ENCODE measurements around the gene UNC5C.
A peak's percentile ranks its signal among the peaks of the same experiment; 100 is the strongest.

The UNC5C gene

DNA sequence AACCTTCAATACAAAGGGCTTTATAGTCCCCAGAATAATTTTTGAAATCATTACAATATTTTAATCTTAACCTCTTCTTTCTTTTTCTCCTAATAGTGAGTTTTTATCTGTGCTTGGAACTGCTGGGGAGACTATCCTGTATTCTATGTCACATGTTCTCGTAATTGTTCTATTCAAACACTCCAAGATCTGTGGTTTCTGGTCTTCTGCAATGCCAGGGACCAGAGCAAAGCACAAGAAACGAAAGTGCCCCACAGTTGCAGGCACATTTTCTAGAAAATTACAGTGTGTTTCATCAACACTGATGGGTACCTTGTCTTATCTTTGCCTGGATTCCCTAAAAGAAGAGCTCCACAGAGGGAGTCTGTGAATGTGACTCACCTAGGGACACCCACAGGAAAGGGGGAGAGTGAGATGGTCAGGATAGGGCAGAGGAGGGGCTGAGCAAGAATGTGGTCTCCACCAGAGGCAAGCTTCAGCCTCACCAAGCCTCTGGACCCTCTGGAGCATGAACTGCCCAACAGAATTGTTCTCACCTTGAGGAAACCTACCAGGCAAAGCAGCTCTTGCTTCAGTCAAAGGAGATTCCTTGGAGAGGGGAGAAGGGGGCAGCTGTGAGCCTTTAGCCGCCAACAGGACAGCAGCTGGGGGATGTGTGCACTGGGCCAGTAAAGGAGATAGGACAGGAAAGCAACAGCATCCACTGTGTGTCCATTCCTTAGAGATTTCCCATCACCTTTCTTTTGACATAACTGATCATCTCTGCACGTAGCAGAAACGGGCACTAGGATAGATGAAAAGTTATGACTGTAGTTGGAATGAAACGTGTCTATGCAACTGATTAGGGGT lies 25.9 kb downstream of the UNC5C start:
- no peak for DNase-seq (ENCODE audit: low spot score)

DNA sequence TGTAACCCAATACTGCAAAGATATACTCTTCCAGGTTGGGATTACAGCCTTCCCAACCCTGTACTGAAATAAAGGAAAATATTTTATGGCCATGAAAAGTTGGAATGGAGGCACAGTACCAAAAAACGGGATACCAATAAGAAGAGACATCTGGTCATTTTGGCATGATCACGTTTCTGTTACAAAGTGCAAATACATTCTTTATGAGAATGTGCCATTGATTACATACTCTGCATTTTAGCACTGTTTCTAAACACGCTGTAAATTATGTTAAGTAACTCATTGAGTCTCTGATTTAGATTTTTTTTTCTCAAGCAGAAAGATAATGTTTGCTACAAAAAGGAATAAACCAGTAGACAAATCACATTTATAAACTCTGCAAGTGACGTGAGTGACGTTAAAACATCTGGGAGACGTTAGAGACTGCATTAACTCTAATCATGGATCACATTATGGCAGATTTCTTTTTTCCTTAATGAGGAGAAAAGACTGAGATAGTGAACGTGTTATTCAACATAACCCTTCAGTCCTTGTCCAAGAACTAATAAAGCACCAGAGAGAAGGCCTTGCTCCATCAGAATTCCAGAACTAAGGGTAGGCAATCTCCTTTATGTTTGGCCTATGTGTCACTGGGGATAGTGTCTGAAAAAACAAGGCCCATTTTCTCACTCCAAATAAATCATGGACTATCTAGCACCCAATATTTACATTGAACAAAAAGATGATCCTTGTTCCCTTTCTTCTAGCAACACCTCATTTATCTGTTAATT lies 31.0 kb downstream of the UNC5C start:
- DNase-seq (ENCODE audit: low spot score) = no peak

DNA sequence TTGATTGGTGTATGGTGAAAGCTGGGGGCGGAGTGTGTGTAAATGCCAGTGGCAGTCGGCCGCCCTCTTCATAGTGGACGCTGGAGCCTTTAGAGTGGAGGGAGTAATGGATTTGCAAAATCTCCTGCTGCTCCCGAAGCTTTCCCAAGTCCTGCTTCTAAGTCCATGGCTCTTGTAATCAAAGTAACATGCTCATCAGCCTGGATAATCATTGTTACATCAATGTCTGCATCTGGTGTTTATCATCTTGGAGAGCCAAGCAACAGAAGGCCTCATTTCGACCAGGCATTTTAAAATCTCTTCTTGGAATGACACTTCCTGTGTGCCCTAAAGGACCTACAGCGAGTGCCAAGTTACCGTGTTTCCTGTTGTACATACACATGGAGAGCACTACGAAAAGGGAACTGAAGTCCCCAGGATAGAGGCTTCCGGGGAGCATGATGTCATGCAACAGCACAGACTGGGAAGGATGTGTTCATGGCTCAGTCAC lies 32.2 kb downstream of the UNC5C start:
- DNase-seq (ENCODE audit: low spot score) = peak; percentile 94

DNA sequence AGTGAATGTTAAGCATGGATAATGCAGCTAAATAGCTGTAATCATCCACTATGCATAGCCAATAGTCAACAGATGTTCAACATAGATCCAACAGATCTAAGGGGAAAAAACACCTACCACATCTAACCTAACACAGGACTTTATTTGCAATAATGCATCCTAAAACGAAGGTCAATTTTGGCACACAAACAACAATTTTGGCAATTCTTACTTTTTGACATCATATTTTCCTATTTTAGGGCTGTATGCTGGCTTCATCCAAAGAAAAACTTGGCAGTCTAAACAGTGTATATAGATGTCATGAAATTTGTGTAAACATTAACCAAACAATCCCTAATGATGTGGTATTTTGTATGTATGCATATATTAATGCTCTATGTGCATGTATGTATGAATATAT lies 33.2 kb downstream of the UNC5C start:
- no peak for DNase-seq (ENCODE audit: low spot score)

DNA sequence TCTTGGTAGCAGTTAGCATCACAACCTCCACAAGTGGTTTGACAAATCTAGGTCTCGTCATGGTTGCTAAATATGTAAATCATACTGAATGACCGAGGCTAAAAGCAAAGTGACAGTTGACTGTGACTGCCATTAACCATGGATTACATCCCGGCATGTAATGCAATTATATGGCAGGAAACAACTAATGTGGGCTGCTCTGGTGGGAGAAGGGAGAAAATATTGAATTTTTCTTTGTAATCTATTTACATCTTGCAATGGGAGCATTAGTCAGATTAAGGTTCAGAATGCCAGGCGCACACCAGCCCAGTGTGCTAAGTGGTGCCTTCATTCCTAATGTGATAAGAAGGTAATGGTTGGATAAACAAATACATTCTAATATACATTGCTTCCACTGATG lies 35.8 kb downstream of the UNC5C start:
- peak; percentile 97 for DNase-seq (ENCODE audit: low spot score)

DNA sequence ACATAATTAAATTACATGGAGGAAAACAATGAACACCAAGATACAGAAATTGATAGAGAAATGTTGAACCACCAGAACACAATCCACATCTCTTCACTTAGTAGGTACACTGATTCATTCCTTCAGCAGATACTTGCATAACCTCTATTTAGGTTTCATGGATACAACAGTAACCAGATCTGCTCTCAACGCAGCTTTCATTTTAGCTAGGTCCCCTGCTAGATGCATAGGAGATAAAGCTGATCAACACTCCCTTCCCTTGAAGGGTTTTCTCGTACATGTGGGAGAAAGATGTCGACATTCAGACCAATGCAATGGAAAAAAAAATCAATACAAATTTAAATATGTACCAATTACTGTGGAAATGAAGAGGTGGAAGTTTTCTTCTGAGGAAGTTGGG lies 37.3 kb downstream of the UNC5C start:
- DNase-seq (ENCODE audit: low spot score) = peak; percentile 79

DNA sequence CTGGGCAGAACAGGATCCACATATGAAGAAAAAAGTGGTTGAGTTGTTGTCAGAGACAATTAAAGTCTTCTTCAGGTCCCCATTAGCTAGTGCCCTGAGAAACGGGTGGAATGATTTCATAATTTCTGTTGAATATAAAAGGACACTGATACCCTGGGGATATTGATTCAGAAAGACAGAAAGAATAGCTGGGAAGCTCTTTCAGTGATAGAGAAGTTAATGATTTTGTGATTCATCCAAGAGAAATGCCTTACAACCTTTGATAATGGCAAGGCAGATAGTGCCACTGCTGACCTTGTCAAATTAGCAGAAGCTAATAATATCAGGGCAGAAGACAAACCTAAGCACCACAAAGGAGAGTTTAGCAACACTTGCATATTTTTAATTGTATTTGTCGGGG lies 37.9 kb downstream of the UNC5C start:
- DNase-seq (ENCODE audit: low spot score) = no peak

DNA sequence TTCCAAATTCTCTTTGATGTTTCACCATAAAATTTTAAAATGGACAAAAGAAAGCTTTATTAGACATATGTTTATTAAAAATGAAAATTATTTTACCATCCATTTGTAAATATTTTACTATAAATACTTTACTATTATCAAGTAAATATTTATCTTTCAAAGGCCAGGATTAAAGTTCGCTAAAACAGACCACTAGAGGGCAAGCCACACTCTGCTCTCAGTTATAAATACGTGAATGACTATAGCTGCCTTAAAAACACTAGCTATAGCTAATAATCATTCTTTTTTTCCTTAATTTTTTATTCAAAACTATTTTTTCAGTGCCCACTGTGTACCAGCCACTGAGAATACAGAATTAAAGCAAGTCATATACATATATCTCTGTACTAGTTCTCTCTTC lies 38.6 kb downstream of the UNC5C start:
- DNase-seq (ENCODE audit: low spot score) = no peak

DNA sequence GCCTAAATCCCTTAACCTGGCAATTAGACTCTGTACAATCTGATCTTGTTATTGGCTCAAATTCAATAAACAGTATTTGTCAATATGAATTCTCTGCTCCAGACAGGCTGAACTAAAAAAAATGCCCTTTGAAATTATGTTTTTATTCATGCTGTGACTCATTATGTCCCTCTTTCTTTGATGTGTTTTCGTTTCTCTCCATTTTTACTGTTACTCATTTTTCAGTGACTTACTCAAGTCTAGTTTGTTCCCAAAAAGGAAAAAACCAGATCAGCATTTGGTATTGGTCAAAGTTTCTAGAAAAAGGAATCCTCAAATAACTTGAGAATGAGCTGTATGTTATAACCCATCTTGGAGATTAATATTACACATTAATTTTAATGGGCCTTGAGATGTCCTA lies 40.4 kb downstream of the UNC5C start:
- DNase-seq (ENCODE audit: low spot score) = no peak

DNA sequence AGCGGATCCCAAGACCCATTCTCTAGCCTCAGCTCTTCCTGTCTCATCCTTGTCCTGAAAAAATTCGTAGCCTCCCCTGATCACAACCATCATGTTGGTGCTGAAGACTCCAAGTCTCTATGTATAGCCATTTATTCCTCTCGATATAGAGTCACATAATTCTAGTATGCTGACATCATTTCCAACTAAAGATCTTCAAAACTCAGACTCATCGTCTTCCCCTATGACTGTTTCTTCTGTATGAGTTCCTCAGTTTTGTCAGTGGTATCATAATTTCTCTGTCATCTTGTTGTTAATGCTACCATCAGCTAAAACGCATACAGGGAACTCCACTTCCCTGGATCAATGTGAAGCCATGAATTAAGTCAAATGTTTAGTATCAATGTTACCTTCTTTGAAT lies 41.2 kb downstream of the UNC5C start:
- DNase-seq (ENCODE audit: low spot score) = no peak

DNA sequence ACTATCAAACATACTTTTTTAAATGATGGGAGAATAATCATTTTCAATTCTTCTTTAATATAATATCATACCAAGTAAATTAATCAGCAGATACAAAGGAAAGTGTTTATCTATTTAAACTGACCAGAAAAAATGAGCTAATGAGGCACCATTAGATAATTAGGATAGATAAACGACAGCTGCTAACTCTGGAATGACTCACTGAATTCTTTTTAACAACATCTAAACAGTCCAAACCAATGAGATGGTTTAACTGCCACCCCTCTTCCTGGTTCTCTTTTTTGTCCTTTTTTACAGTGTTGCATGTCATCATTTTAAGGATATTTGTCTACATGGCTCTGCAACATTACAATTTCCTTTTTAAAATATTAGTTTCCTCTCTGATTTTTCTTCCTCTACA lies 41.6 kb downstream of the UNC5C start:
- DNase-seq (ENCODE audit: low spot score) = no peak

DNA sequence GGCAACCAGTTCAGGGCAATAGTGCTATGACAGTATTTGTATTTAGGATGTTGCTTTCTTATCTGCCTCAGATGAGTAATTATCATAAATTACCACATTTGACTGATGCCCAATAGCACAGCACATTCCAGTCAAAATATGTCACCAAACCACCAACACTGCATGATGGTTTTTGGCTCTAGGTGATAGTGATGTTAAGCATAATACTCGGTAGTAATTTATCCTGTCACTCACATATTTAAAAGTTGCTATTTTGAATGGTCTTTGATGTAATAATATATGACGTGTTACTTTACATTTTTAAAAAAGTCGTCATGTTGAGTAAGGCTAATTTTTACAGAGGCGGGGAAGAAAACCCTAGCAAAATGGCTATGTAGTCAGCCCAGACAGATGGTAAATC lies 42.5 kb downstream of the UNC5C start:
- no peak for DNase-seq (ENCODE audit: low spot score)

DNA sequence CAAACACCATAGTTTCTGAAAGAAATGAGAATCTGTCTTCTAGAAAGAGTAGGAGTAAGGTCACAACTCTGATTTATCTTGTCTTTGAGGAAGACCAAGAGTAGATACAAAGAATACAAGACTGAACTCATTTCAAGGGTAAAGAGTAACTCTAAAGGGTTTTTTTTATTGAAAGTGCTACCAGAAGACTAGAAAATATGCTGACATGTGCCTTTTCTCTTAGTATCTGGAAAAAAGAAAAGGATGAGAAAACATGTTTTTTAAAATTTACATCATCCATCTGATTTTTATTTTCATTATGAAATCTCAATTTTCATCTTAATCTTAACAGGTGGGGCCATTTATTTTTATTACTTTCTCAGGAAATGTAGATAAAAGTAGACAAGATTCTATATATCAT lies 43.0 kb downstream of the UNC5C start:
- DNase-seq (ENCODE audit: low spot score) = no peak

DNA sequence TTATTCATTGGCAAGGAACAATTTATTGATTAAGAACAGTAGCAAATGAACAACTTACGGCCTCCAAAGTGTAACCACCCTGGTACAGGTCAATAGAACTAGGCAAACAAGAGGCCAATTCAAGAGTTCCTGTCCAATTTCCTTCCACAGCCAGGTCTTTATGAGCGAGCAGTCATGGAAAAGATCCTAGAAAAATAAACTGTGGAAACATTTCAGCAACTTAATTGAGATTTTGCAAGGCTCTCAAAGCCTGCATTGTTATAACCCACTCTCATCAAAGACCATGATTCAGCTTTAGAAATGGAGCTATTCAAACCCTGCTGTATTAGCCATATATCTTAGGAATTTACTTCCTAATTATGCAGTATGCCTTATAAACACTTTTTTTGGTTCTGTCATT lies 43.6 kb downstream of the UNC5C start:
- no peak for DNase-seq (ENCODE audit: low spot score)

DNA sequence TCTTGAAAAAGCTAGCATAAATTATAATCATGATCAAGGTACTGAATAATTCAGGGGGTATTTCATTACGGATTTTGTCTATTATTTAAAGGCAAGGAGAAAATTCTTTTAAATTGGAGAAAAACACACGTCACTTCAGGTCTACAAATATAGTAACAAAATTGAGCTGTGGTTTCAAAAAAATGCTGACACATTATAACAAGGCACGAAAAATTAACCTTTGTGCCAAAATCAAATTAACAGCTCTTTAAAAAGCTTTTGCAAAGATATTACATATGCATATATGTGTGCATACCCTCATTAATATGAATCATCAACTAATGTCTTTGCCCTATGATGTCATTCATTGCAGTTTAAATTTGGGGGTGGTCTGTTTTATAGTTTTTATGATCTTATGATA lies 44.3 kb downstream of the UNC5C start:
- no peak for DNase-seq (ENCODE audit: low spot score)

DNA sequence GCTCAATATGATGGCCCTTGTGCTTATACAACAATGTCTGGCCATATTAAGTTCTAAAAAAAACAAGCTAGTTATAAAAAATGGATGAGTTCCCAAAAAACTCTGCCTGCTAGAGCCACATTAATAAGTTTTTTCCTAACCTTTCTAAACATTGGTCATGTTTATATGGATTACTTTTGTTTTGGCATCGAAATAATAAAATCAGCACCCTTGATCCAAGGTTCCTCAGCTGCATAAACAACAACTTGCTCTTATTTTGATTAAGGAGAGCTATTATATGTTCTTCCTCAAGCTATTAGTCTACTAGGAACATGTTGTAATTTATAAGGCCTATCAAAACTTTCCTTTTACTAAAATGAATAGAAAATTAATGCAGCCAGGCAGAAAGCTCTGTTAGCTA lies 48.4 kb downstream of the UNC5C start:
- no peak for DNase-seq (ENCODE audit: low spot score)

DNA sequence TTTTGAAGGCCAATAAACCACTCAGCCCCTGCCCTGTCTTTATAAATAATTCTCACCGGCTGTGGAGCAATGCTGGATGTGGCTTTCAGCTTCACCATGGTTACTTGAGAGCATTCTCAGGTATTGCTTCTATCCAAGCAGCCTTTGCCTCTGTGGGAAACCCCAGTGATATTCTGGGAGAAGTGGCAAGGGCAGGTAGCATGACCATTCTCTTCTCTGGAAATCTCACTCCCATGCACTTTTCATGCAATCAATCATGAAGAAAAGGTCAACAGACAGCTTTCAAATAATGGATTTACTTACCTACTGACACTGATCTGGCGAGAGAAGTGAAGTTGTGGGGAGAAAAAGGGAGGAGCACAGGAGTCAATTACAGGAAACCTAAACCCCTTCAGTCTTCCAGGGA lies 49.5 kb downstream of the UNC5C start:
- no peak for DNase-seq (ENCODE audit: low spot score)

DNA sequence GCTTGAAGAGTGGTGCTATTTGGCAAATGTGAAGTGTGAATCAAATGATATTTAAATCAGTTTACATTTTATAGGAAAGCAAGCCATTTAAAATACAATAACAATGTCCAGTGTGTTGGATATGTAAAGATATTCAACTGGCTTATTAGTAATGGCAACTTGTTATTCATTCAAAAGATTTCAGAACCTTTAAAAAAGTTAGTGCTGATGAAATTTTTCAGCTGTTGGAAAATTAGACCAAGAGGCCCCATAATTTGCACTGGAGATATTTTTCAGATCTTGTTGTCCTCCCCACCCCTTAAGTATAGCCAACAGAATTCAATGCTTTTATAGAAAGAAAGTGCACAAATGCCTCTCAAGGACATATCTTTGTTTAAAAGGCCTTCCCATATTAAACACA lies 54.6 kb downstream of the UNC5C start:
- DNase-seq (ENCODE audit: low spot score) = no peak

DNA sequence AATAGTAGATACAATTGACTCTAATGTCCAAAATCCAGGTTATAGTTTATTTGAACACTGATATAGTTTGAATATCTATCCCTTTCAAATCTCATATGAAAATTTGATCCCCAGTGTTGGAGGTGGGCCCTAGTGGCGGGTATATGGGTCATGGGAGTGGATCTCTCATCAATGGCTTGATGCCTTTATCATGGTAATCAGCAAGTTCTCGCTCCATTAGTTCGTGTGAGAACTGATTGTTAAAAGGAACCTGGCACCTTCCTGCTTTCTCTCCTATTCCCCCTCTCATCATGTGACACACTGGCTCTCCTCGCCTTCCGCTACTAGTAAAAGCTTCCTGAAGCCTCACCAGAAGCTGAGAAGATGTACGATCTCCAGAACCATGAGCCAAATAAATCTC lies 70.1 kb downstream of the UNC5C start:
- DNase-seq (ENCODE audit: low spot score) = no peak

DNA sequence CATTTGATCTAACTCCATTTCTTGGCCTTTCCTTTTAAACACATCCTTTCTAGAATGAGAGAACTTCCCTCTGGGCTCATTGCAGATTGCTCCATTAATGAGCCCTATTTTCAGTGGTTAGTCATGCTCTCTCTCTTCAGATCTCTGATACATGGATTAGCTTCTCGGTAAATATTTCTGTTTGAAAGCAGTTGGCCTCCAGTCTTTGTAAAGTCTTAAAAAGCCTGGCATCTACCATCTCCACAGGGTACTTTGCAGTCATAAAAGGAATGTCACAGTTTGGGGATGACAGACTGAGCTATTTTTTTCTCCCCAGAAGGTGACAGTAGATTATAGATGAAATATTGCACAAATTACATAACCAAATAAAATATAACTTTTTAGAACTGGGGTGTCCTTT lies 72.7 kb downstream of the UNC5C start:
- DNase-seq (ENCODE audit: low spot score) = no peak

DNA sequence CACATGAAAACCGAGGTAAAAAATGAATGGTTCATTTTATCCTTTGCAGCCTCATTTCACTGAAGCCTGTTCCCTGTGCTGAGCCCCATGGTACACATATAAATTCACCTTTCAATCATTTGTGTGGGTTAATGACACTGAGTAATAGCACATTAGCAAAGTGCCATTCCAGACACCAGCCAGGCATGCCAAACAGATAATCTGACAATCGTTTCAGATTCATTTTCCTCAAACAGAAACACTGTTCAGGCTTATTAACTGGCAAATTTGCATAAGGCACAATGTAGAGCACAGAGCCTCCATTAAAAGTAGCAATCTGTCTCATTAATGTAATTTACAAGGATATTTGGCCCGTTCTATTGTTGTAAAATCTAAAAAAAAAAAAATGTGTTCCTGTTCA lies 76.2 kb downstream of the UNC5C start:
- DNase-seq (ENCODE audit: low spot score) = no peak

DNA sequence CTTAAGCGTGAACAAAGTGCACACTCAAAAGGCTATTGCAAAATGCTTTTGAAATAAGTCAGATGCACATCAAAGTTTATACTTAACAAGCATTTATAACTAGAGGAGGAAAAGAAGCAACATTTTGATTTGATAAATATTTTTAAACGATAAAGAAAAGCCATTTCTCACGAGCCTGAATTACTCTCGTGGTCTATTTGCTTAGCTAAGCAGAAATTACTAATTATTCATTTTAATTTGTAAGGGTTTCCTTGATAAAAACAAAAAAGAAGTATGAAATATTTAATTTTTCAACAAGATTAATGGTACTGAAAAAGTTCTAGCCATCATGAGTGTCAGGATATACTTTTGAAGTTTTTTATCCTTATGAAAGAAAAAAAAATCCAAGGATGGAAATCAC lies 78.2 kb downstream of the UNC5C start:
- no peak for DNase-seq (ENCODE audit: low spot score)

DNA sequence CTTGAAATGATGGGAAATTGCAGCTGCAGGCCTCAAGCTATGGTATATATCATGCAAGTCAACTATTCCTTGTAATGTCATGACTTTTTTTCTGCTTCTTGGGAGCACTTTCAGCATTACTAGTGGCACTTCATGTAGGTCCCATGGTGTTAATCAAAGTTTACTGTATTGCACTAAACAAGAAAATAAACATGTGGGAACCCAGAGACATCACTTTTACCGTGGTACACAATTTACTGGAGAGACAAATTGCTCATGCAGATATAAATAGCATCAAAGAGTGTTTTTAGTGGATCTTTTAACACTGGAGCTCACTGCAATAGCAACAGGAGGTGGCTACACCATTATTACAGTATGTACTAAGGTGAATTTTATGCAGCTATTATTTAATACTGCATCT lies 79.2 kb downstream of the UNC5C start:
- no peak for DNase-seq (ENCODE audit: low spot score)
